HG03103 (cell line): ENCODE results near the gene SEL1L3.

Experiments used
- ATAC-seq: cut with Tn5 transposase; IDR thresholded peaks from one replicate; pipeline ENCODE4 v1.9.1; 2021; ENCODE audit warnings: low read depth; ENCODE audit not compliant: unreplicated experiment

SEL1L3 gene

DNA sequence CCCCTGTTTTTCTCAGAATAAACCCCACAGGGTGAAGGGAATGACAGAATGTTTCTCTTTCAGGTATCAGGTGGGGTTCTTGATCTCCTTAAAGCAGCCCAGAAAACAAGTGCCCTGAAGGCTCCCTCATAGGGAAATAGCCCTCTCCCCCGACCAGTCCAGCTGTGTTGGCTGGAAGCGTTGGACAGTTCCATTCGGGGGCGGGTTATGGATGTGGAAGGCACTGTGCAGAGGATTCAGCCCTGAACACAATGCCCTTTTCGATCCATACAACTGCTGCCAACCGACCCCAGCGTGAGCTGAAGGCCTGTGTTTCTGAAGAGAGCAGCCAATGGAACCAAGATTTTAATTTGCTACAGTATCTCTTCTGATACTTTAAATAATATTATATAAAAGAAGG lies 41.5 kb downstream of the SEL1L3 start:
- no peak for ATAC-seq

DNA sequence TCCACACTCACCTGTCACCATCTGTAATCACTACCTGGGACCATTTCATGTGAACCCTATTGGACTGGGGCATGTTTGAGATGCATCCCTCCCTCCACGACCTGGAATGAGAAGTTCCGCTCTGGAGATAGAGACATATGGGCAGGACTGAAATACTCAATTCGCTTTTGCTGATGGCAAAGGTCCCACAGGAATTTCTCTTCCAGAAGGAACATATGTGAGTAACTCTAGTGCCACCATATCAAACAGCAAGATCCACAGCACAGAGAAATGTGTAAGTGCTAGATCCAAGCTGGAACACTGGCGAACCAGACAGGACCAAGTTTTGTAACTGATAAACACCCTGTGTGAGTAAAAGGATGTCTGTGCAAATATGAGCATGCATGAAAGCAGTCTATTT lies 43.9 kb downstream of the SEL1L3 start:
- ATAC-seq = no peak

DNA sequence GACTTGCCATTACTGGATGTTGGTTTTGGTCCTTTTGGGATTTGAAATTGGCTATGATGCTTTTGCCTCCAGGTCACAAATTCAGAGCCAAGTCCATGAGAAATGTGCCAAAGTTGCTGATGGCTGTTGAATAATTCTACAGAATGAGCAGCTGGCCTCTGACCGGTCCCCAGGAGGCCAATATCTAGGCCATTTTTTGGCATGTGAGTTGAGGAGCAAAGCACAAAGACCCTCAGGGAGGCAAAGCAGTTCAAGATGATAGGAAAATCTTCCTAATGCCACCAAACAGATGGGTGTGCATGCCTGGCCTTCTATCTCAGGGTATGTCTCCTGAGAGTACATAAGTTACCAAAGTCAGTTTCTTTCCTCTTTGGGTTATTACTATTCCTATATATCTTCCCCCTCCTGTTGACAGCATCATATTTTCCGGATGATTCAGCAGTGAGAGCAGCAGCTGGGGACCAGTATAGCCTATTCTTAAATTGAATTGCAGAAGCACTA lies 44.4 kb downstream of the SEL1L3 start:
- ATAC-seq = no peak

DNA sequence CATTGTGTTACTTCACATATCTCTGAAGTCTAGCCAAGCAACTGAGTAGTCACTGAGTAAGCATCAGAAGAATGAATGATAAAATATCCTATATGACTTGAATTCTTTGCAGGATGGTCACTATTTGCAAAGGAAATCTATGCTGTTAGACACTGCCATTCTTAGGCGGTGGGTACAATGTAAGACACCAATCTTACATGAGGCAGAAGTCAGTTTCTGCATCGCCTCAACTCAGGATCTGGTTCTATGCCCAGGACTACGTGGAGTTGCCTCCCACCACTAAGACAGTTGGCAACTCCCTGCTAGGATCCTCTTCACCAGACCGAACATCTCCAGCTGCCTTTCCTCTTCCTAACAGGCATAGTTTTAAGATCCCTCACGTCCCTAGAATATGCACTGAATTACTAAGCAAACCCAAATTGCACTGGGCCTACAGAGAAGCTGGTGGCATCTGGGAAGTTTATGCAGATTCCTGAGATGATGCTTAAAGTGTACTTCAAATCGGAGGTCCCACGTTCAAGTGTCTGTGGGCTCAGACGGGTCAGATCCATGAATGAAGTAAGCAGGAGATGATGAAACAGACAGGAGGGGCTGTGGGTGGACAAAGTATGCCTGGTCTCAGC lies 45.6 kb downstream of the SEL1L3 start:
- ATAC-seq = no peak

DNA sequence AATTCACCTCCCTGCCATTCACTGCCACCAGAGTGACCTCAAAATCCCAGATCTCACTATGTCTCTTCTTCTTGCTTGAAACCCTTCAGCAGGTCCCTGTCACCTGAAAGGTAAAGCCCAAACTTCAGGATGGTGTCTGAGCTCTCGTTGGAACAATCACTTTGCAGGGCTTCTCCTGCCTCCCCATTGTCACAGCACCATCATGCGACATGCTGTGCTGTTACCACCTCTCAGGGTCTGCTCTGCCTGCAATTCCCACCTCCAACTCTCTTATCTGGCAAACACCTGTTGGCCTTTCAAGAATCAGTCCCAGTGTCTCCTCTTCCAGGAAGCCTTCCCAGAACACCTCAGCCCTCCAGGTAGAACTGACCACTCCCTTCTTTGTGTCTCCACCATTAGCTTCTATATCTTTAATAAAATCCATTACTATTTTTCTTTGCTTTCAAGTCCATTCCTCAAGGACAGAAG lies 46.2 kb downstream of the SEL1L3 start:
- no peak for ATAC-seq

DNA sequence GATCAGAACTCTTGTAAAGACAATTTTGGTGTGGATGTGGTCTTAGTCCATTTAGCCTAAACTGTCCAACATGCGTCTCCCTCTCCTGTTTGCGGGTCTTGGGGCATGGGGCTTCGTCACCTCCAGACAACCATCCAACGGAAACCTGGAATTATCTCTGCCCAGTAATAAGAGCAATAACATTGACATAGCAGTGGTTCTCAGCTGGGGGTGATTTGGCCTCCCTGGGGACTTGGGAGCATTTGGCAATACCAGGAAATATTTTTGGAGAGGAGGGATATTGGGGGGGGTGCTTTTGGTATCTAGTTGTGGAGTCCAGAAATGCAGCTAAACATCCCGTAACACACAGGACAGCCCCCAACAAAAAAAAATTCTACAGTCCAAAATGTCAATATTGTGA lies 47.2 kb downstream of the SEL1L3 start:
- ATAC-seq = no peak

DNA sequence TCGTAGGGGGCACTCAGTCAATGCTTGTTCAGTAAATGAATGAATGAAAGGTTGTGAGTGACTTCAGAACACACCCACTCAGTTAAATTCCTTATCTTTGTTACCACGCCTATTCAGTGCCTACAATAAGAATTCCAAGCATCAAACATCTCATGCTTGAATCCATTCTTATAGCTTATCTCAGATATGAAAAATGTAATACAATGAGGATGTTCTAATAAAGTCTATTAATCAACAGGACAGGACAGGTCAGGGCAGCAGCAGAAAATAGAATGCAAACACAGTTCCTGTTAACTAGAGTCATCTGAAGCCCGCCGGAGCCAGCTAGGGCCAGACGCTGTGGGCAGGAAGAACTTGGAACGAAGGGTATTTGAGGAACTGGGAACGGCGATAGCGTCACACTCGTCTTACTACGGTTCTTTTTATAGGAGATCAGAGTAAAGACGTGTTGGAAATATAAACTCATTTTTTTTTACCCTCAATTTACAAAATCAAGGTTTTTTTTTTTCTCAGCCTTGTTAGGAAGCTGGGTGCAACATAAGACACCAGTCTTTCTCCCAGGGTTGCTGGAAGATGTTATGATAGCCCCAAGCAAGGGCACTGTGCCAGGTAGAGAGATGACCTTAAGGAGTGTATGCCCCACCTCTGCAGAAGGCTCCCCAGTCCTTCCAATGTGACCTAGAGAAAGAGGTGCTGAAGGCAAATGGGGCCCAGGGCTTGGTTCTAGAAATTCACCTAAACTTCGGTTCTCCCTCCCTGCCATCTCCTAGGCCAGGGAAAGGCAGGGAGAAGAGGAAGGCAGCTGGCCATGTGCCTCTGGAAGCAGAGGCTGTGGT lies 48.3 kb downstream of the SEL1L3 start:
- ATAC-seq = no peak

DNA sequence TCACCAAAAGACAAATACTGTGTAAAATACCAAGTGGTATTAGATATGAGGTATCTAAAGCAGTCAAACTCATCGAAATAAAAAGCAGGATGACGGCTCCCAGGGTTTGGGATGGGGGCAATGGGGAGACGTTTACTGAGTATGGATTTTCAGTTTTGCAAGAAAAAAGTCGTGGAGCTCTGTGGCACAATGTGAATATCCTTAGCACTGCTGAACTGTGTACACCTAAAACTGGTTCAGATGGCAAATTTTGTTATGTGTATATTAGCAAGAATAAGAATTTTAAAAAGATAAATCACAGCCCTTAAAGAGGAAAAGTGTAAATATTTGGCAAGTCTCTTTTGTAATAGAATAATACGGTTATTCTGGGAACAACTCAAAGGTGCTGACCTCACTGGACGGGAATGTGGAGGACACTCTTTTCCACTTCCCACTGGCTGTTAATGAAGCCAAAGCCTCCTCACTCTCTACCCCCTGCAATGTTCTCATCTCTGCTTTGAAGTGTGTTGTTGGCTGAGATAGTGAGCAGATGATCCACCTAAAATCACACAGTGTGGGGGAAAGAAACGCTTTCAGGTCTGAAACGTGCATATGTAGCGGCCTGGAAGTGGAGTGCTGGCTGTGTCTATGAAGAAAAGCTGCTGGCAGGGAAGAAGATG lies 49.2 kb downstream of the SEL1L3 start:
- ATAC-seq = no peak

DNA sequence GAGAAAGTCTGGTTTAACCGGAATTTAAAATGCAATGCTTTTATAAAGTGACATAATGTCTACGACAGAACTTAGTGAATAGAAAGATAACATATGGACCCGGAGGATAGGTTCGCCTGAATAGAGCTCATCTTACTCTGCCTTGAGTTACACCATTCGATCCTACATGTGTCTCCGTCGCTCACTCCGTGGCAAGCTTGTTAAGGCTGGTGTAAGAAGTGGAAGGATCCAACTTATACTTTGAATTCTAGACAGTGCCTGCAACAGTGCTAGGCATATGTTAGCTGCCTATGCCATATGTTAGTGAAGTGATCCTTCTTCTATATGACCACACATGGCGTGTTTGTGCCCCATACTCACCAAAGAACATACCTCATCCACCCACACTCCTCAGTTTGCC lies 50.9 kb downstream of the SEL1L3 start:
- ATAC-seq = no peak

DNA sequence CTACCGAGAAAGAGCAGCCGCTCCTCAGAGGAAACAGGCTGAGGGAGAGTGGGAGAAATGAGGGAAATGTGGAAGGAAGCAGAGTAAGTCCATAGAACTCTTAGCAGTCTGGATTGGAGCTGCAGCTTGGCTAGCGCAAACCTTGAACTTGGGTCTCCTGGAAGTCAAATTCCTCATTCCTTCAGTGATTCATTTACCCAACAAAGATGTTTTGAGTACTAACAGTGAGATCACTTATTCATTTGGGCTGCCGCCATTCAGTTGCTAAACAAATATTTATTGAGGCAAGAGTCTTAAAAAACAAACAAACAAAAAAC lies 51.5 kb downstream of the SEL1L3 start:
- no peak for ATAC-seq

DNA sequence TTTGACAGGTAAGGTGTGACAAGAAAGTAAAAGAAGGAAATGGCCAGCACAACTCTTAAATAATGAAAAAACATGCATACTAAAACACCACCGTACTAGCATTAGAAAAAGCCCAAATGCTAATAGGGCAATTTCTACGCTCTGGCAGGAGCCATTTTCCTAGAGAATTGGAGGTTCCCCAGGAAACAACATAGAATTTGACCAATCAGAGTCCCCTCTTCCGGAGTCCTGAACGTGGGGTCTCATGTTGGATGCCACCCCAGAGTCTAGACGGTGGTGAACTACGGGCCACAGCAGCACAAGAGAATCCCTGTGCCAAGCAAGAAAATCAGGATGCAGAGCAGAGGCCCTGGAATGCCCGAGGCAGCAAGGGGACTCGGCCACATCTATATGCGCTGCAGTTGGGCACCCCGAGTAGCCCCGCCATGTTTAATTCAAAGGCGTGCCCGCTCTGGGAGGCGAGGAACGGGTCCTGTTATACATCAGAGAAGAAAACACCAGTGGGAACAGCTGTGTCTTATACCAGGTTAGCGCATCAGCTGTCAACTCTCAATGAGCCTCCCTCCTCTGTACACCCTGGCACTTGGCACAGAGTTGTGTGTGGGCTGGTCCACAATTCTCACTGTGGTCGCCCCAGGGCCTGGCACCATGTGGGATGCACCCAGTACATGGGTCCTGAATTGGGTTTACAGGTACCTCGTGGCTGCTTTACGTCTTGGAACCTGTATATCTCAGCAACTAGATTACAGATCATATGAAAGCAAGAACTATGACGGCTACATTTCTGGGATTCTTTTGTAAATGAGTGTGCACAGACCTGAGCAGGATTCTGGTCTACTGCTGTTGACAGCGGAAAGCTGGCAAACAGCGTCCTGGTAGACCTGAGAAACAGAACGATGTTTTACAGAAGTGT lies 52.1 kb downstream of the SEL1L3 start:
- ATAC-seq = no peak

DNA sequence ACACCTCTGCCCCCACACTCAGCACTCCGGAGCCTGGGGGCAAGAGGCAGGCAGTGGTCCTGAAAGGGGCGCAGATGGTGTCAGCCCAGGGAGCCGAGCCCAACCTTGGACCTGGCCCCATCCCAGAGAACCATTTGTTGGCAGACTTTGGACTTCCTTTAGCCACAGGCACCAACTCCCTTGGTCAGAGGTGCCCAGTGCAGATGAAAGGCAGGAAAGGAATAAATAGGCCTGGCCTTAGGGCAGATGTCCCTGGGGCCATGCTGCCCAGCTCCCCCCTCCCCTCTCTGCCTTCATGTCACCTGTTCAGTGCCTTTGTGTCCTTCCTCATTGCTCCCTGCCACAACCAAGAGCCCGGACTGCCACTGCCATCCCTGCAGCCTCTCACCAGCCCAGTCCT lies 52.8 kb downstream of the SEL1L3 start:
- no peak for ATAC-seq

DNA sequence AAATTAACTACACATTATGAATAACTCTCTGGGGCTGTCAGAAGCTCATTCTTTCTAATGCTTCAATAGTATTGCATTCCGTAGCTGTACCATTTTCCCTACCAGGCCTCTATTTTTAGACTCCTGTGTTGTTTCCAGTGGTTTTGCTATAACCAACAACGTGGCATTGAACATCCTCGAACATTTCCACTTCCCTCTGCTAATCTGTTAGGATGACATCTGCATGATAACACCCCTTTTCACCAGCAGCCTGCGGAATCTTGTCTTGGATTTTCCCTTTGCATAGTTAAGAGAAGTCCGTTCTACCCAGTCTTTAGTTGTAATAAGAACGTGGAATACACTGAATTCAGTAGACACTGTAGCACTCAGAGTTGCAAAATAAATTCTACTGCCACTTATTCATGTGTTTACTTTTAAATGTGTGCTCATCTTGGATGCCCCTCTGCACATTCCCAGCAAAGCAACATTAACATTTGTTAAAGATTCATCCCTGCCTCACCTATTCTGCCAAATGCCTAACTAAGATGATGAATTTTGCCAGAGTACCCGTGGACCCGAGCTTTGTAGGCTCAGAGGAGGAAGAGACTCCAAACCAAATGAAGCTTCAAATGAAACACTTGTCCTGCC lies 55.6 kb downstream of the SEL1L3 start:
- ATAC-seq = no peak

DNA sequence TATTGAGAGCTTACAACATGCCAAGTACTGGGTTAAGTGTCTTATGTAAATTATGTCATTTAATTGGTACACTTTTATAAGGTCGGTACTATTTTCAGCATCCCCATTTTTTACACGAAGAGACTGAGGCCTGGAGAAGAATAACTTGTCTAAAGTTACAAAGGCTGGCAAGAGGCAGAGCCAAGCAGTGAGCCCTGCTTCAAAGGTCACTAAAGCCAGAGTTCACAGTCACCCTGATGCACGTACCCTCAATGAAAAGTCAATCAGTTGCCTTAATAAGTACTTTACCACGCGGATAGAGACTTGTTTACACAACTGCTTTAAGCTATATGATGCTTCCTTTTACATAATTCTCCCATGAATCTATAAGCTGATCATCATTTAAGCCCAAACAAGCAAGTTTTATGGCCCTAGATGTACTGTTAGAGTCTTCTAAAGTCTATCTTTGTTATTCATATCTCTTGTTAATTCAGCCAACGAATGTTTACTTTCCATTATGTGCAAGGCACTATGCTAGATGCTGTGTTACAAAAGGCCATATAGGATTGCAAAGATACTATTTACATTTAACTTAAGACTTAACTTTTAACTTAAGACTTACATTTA lies 57.4 kb downstream of the SEL1L3 start:
- no peak for ATAC-seq

DNA sequence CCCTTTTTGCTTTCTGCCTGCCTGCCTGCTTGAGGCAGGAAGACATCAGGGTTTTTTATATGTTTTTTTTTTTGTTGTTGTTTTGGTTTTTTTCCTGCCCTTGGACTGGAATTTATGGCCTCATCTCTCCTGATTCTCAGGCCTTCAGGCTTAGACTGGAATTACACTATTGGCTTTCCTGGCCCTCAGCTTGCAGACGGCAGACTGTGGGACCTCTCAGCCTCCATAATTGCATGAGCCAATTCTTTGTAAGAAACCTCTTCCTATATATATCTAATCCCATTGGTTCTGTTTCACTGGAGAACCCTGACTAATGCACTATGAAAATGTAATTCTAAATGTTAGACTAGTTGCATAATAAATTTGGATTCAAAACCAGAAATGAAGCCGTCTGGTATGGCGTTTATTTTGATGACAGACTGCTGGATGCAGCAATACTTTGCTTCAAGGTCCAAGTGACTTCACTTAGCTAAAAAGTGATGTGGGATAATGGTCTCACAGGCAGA lies 59.0 kb downstream of the SEL1L3 start:
- no peak for ATAC-seq

DNA sequence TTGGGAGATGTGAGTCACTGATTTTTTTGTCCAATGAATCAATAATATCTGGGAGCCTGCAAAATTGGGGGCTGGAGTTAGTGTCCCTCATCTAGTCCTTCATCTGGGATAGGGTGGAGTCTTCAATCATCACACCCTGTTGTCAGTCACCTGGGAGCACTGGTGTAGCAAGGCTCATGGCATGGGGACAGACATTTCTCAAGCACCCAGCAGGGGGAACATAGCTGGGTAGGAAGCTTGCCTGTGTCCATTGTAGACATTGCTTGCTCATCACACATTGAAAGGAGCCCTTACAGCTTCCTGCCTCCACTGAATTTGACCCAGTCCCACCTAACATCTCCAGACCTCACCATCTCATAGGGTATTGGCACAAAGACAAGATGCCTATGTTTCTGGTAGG lies 61.2 kb downstream of the SEL1L3 start:
- ATAC-seq = no peak

DNA sequence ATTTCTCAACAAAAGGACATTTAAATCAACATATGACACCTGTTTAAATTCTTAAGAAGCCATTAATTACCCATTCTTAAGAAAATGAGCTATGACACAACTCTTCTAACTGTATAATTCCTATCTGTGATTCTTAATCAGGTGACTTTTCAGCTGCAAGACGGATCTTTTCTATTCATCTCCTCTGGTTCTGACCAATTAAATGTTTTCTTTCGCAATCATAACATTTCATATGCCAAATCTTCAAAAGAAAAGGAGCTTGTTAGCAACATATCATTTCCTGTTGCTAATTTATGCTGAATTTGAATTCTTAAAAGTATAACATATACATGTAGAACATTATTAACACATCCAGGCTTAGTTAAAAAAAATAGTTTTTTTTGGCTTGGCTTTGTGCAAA lies 62.5 kb downstream of the SEL1L3 start:
- no peak for ATAC-seq

DNA sequence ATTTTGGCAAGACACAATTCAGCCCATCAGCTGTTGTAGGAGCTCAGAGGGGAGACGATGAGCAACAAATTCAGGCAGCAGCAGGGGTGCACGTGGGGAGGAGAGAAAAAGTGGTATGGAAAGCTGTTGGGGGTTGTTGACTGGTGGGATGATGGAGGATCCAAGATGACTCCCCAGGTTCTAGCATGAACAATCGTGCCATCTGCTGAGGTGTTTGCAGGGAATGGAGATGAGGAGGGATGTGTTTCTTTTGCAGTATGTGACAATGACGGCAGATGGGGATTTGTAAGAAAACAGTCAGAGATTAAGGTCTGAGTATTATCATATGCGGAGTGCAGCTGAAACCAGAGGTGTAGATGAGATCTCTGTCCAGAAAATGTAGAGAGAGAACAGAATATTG lies 63.3 kb downstream of the SEL1L3 start:
- ATAC-seq = no peak

DNA sequence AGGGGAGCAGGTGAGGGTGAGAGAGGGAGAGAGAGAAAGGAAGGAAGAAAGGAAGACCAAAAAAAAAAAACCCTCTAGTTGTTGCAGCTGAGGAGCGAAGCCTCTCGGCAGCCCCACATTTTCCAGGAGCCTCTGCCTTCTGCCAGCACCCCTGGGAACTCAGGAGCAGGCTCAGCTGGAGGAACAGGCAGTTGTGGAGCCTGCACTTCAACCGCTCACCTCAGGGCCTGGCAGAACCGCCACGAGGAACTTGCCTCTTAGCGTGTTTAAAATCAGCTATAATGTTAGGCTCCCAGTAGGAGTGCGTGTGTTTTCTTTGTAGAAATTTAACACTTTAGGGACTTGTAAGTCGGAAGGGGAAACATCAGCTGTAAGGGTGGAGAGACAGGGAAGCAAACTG lies 65.7 kb downstream of the SEL1L3 start:
- ATAC-seq = no peak
